GM21786 (cell line): ENCODE measurements around the gene JAKMIP3.

ENCODE experiments used
- ATAC-seq: cut with Tn5 transposase; IDR thresholded peaks from one replicate; pipeline ENCODE4 v1.9.1; 2021; ENCODE audit not compliant: unreplicated experiment

Gene JAKMIP3

GRCh38 chr10:132043861-132044695 lies 21.7 kb upstream of the JAKMIP3 start:
- ATAC-seq, result no peak

- ATAC-seq, result no peak
These were observed 20.9 kb upstream of the JAKMIP3 start for GRCh38 chr10:132044803-132045202.

- ATAC-seq, result no peak
These were observed 20.4 kb upstream of the JAKMIP3 start for GRCh38 chr10:132045324-132045723.

GRCh38 chr10:132047575-132048293 lies 18.0 kb upstream of the JAKMIP3 start:
- no peak for ATAC-seq

GRCh38 chr10:132048294-132048667 lies 17.5 kb upstream of the JAKMIP3 start:
- no peak for ATAC-seq

GRCh38 chr10:132050191-132050590 lies 15.6 kb upstream of the JAKMIP3 start:
- ATAC-seq, result no peak

GRCh38 chr10:132052124-132052523 lies 13.6 kb upstream of the JAKMIP3 start:
- ATAC-seq, result no peak

- ATAC-seq, result no peak
These were observed 11.2 kb upstream of the JAKMIP3 start for GRCh38 chr10:132054564-132054963.

GRCh38 chr10:132055616-132056015 lies 10.1 kb upstream of the JAKMIP3 start:
- no peak for ATAC-seq

GRCh38 chr10:132056663-132057062 lies 9.1 kb upstream of the JAKMIP3 start:
- ATAC-seq, result no peak

GRCh38 chr10:132057191-132057681 lies 8.5 kb upstream of the JAKMIP3 start:
- no peak for ATAC-seq

GRCh38 chr10:132058111-132058745 lies 7.5 kb upstream of the JAKMIP3 start:
- ATAC-seq, result no peak

- no peak for ATAC-seq
These were observed 6.7 kb upstream of the JAKMIP3 start for GRCh38 chr10:132058793-132059759.

- no peak for ATAC-seq
These were observed 5.8 kb upstream of the JAKMIP3 start for GRCh38 chr10:132059760-132060508.

GRCh38 chr10:132061030-132061429 lies 4.7 kb upstream of the JAKMIP3 start:
- no peak for ATAC-seq

GRCh38 chr10:132061465-132061864 lies 4.3 kb upstream of the JAKMIP3 start:
- ATAC-seq, result no peak

- ATAC-seq, result no peak
These were observed 3.6 kb upstream of the JAKMIP3 start for GRCh38 chr10:132062116-132062515.

GRCh38 chr10:132062641-132063390 lies 2.9 kb upstream of the JAKMIP3 start:
- no peak for ATAC-seq

- no peak for ATAC-seq
These were observed 2.3 kb upstream of the JAKMIP3 start for GRCh38 chr10:132063432-132063831.
